ENCODE results near the gene BRAP.
A peak's percentile ranks its signal among the peaks of the same experiment; 100 is the strongest.
"Not testable (repeated sequence)": the region's sequence is repeated elsewhere in the genome, so short reads cannot be mapped to it uniquely, and the experiment has no call there.

The BRAP gene, protein sequence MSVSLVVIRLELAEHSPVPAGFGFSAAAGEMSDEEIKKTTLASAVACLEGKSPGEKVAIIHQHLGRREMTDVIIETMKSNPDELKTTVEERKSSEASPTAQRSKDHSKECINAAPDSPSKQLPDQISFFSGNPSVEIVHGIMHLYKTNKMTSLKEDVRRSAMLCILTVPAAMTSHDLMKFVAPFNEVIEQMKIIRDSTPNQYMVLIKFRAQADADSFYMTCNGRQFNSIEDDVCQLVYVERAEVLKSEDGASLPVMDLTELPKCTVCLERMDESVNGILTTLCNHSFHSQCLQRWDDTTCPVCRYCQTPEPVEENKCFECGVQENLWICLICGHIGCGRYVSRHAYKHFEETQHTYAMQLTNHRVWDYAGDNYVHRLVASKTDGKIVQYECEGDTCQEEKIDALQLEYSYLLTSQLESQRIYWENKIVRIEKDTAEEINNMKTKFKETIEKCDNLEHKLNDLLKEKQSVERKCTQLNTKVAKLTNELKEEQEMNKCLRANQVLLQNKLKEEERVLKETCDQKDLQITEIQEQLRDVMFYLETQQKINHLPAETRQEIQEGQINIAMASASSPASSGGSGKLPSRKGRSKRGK

DNA sequence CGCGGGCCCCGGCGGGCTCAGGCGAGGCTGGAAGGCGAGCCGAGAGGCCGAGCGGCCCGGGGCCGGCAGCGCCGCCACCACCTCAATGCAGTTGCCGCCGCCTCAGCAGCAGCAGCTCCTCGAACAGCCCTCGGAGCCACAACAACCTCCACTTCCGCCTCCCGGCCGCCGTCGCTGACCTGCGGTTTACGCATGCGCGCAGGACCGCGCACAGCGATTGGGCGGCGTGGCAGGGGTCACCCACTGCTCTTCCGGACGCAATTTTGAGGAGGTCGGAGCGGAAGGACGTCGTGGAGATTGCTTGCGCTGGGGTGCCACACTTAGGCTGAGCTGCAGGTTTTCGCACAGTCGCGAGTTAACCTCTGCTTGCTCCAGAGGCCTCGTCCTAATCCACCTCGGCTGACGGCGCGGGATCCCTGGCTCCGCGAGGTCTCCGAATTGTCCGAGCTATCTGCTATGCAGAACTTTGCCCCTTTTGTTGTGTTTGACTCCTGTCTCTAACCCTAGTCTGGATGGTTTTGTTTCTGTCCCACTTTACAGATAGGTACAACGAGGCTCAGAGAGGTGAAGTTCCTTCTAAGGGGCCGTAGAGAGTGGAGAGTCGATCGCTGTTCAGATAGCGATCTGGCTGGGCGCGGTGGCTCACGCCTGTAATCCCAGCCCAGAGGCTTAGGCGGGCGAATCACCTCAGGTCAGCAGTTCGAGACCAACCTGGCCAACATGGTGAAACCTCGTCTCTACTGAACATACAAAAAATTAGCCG lies at the start of gene BRAP, which contains the start of gene ACAD10:
Gene BRAP (minus strand): TSS at position 146 of the 763 bp plus-strand sequence. CDS start 164 bp downstream, outside the sequence.
Gene ACAD10 (plus strand): TSS at position 243 of the 763 bp plus-strand sequence. CDS start 6,657 bp downstream, outside the sequence.
- peak; percentile 97 for DNase-seq

DNA sequence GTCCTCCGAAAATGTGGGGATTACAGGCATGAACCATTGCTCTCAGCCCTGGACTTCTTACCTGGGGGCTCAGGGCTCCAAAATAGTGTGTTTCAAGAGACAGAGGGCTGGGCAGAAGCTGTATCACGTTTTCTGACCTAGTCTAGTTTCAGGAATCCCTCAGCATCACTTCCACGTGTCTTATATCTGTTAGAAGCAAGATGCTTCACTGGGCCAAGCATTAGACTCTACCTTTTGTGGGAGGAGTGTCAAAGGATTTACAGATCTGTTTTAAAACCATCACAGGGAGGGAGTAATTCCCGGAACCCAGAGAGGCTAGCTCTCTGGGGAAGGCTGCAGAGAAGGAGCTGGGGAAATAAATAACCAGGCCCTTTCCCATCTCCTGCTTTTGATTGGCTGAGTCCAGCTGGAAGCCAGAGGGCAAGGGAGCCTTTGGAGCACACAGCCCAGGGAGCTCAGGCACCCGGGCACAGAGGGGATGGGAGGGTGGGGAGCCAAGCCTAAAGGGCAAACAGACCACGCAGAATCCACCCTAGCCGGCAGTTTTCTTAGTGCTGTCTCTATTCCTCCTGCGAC lies 47.7 kb upstream of the BRAP start:
- DNase-seq, result no peak

DNA sequence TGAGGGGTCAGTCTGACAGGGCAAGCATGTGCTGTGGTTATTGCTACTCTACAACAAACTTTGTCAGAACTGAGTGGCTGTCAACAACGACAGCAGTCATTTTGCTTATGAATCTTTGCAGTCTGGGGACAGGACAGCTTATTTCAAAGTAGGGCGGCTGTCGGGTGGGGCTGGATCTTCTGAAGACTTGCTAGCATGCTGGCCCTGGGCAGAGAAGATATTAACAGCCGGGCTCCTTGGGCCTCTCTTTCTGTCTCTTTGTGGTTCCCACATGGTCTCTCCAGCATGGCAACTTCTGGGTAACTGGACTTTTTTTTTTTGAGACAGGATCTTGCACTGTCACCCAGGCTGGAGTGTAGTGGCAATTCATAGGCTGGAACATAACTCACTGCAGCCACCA lies 47.0 kb upstream of the BRAP start:
- DNase-seq, result no peak

DNA sequence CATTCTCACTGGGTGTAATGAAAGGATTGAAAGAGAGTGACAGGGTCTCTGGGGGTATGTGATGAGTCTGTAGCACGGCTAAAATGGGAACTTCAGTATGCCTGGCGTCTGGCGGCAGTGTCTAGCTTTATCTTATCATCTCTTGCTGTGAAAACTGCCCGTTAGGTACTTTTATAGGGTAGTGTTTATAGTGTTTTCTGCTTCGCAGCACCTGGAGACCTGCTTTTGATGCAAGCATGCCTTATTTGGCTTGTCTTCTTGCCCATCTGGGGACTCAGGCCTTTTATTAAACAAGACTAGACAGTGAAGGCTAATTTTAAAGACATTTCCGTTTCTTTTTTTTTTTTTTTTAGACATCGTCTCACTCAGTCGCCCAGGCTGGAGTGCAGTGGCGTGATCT lies 44.7 kb upstream of the BRAP start:
- DNase-seq, result no peak

DNA sequence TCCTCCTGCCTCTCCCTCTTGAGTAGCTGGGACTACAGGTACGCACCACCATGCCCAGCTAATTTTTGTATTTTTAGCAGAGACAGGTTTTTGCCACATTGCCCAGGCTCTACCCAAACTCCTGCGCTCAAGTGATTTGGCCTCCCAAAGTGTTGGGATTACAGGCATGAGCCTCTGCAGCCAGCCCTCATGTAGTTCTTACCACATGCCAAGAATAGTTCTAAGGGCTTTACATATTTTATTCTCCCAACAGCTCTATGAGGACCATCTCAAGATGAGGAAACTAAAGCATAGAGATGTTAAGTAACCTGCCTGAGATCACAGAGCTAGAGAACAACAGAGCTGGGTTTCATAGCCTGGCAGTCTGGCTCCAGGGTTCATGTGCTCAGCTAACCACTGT lies 43.0 kb upstream of the BRAP start:
- DNase-seq, result no peak

DNA sequence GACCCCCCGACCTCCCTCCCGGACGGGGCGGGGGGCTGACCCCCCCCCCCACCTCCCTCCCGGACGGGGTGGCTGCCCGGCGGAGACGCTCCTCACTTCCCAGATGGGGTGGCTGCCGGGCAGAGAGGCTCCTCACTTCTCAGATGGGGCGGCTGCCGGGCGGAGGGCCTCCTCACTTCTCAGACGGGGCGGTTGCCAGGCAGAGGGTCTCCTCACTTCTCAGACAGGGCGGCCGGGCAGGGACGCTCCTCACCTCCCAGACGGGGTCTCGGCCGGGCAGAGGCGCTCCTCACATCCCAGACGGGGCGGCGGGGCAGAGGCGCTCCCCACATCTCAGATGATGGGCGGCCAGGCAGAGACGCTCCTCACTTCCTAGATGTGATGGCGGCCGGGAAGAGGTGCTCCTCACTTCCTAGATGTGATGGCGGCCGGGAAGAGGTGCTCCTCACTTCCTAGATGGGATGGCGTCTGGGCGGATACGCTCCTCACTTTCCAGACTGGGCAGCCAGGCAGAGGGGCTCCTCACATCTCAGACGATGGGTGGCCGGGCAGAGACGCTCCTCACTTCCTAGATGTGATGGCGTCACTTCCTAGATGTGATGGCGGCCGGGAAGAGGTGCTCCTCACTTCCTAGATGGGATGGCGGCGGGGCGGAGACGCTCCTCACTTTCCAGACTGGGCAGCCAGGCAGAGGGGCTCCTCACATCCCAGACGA lies 38.0 kb upstream of the BRAP start:
- DNase-seq, result not testable (repeated sequence)

DNA sequence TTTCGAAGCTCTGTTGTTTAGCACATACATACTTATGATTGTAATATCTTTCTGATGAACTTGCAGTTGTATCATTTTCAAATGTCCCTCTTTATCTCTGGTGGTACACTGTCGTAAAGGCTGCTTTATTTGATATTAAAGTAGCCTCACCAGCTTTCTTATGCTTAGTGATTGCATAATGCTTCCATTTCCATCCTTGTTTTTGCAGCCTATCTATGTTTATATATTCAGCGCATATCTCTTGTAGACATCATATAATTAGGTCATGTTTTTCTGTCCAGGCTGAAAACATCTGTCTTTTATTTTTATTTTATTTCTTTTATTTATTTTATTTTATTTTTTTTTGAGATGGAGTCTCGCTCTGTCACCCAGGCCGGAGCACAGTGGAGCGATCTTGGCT lies 34.7 kb upstream of the BRAP start:
- DNase-seq, result no peak

DNA sequence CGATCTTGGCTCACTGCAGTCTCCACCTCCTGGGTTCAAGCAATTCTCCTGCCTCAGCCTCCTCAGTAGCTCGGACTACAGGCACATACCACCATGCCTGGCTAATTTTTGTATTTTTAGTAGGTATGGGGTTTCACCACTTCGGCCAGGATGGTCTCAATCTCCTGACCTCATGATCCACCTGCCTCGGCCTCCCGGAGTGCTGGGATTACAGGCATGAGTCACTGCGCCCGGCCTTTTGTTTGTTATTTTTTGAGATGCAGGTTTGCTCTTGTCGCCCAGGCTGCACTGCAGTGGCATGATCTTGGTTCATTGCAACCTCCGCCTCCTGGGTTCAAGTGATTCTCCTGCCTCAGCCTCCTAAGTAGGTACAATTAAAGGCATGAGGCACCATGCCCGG lies 33.6 kb upstream of the BRAP start:
- not testable (repeated sequence) for DNase-seq

DNA sequence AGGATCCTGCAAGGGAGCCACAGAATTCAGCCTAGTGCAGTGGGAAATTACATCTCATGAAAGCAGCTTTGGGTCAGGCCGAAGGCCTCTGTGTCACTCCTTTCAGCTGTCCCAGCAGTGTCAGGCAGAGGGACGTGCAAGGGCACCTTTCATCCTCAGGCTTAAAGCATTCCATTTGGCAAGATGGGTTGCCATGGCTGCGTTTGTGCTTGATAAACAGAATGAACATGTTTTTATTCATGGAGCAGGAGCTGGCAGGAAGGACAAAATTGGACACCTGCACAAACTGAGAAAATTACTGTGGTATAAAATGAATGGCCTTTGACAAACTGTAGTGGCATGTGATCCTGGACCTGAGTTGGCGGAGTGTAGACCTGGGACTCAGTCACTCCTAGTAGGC lies 29.5 kb upstream of the BRAP start:
- DNase-seq, result no peak

DNA sequence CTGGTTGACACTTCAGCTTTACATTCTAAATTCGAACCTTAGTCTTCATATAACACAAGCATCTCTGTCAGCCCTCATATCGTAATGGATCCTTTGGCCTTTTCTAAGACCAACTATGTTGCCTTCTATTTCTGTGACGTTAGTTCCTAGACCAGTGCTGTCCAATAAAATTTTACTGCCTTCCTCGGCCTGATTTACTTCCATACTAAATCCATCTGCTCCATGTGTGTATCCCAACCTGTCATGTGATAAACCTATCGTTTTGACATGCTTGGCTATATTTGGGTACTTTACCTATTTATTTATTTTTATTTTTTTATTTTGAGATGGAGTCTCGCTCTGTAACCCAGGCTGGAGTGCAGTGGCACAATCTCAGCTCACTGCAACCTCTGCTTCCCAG lies 20.4 kb upstream of the BRAP start:
- DNase-seq, result no peak

DNA sequence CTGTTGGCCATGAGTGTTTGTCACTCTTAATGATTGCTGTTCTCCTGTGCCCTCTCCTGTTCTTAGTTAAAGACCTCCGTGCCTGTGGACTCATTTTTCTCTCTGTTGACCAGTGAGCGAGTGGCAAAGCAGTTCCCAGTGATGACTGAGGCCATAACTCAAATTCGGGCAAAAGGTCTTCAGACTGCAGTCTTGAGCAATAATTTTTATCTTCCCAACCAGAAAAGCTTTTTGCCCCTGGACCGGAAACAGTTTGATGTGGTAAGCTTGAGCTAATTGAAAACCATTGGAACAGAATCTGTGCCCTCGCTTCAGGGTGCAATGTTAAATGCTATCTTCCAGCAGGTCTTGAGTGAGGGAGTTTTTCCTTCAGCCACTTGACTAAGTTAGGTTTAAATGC lies 19.9 kb upstream of the BRAP start:
- no peak for DNase-seq

DNA sequence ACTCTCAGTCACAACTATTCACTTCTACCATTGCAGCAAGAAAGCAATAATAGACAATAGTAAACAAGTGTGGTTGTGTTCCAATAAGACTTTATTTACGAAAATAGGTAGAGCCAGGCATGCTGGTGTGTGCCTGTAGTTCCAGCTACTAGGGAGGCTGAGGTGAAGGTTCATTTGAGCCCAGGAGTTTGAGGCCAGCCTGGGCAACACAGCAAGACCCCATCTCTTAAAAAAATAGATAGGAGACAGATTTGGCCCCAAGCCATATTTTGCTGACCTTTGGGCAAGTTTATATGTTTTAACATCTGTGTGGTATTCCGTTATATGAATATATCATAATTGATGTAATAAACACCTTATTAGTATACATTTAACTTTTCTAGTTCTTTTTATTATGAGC lies 14.2 kb upstream of the BRAP start:
- no peak for DNase-seq

DNA sequence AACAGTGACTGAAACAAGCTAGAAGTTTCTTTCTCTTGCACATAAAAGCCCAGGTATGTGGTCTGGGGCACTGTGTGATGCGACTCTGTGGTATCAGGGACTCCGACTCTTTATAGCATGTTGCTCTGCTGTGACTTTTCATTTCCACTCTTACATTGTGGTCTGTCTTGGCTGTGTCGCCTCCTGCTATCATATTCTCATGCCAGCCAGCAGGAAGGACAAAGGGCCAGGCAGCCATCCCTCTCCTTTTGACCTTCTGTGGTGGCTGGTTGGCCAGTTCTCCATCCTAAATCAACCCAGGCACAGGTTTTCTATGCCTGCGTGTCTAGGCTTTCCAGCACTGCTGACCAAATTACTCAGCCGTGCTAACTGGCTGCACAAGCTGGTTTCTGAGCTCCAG lies 8.1 kb upstream of the BRAP start:
- no peak for DNase-seq

DNA sequence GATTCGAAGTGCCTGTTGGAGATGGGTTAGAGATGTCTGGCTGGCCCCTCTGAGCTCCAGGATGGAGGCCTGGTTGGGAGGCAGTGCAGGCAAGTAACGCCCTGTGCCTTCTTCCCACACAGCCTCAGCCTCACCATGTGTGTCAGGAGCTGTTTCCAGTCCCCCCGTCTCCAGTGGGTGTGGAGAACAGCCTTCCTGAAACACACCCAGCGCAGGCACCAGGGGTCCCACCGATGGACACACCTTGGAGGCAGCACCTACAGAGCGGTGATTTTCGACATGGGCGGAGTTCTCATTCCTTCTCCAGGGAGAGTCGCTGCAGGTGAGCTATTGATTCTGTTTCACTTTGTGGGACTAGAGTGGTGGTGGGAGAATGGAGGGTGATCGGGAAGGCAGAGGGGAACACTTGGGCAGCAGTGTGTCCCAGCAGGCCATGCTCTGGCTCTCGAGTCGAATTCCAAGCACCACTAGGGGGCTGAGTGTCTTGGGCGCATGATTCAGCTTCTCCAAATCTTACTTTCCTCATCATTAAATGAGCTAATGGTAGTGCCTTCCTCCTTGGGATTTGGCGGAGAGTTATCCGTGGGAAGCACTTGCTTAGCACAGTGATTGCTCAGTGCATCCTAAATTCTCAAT lies 6.9 kb upstream of the BRAP start:
- DNase-seq, result no peak

DNA sequence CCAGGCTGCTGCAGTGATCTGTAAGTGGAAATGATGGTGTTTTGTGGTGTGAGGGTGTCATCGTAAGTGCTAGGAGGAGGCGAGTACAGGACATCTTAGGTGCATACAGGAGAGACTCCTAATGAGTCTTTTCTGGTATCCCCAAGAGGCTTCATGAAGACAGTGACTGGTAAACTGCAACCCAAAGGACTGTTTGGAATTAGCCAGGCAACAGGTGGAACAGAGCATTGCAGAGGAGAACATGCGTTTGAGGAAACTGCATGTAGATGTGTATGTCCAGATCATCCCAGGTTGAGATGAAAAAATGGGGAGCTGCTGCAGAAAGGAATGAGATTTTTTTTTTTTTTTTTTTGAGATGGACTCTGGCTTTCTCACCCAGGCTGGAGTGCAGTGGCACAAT lies 5.5 kb upstream of the BRAP start:
- DNase-seq, result no peak

DNA sequence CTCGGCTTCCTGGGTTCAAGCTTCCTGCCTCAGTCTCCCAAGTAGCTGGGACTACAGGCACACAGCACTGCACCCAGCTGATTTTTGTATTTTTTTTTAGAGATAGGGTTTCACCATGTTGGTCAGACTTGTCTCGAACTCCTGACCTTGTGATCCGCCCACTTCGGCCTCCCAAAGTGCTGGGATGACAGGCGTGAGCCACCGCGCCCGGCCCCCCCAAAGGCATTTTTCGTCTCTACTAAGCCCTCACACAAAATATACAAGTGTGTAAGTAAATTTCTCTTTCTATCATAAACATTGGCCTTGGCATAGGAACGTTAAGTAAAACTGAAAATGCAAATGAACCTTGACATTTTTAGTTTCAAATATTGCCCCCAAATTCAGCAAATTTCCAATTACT lies 2.2 kb upstream of the BRAP start:
- no peak for DNase-seq

DNA sequence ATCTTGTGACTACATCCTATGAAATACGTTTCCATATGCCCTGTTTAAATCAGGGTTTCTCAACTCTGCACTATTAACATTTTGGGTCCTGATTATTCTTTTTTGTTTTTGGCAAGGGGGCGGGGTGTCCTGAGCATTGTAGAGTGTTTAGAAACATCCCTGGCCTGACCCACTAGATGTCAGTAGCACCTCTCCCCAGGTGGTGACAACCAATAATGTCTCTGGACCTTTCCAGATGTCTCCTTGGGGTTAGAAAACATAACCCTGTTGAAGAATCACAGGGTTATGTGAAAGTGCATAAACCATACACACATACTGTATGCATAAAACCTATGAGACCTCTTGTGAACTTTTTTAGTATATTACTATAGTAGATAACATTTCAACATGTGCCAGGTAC lies 1.5 kb upstream of the BRAP start:
- no peak for DNase-seq

DNA sequence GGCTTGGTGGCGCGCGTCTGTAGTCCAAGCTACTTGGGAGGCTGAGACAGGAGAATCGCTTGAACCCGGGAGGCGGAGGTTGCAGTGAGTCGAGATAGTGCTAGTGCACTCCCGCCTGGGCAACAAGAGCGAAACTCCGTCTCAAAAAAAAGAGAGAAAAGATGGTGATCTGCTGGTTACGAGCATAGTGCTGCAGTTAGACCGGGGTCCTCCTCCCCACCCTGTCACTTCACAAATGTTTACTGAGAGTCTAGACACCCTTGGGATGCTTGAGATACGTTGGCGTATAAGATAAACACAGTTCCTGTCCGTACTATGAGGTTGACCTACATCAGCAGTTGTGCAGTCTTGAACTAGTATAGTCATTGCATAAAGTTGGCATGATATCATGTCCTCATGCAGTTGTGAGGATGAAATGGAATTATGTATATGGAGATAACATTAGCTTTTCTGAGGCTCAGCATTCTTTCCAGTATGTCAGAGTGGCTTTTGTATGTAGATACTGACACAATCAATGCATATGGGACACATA lies 884 bp upstream of the BRAP start:
- no peak for DNase-seq

DNA sequence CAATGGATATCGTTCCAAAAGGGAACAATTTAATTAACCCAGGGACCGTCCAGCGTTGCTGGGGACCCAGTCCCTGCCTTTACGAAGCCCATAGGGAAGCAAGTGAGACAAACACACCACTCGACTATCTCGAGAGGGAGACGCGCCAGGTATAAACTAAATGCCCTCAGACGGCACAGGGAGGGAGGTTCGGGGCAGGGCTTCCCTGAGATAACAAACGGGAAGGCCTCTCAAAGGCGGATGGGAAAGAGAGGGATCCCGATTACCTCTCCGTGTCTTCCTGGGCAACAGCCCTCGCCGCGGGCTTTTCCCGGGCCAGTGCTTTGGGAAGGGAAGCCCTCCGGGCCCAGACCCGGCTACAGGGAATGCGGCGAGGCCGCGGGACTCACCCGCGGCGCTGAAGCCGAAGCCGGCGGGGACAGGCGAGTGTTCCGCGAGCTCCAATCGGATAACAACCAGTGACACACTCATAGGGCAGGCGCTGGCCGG lies 390 bp downstream of the BRAP start:
- DNase-seq, result no peak

DNA sequence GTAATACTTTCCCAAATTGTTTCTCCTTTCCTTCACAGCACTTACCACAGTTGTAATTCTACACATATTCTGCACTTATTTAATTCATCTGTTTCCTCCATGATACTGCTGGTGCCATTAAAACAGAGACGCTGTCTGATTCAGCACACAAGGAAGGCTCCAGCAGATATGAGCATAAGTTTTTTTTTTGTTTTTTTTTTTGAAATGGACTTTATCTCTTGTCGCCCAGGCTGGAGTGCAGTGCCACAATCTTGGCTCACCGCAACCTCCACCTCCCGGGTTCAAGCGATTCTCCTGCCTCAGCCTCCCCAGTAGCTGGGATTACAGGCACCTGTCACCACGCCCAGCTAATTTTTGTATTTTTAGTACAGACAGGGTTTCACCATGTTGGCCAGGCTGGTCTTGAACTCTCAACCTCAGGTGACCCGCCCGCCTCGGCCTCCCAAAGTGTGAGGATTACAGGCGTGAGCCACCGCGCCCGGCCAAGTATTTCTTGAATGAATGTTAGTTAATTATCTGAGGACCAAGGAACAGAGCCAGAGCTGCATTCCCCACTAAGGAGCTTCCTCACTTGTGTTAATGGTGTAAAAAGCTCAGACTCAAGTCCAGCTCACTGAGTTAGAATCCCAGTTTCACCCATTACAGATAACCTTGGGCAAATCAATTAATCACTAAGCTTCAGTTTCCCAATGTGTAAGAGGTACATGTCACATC lies 1.1 kb downstream of the BRAP start:
- DNase-seq, result not testable (repeated sequence)

DNA sequence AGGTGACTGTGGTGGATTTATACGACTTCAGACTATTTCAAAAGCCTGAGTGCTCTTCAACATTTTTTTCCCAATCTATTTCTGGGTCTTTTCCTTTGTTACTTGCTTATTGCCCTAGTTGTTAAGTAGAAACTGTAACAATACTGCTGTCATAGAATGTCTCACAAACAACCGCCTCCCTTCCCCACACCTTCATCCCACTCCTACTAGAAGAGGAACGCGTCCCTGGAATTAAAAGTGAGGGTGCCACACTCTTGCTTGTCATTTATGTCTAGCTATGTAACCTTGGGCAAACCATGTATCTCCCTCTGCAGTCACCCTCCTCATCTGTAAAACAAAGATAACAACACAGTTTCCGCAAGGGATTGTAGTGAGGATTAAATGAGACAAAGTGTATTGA lies 8.6 kb downstream of the BRAP start:
- no peak for DNase-seq

Measured in retina (tissue), 1 donor.